Mesenchymal stem cell (in vitro differentiated cells and primary cell): Measurements from ENCODE around the gene GNB3.
"Not testable (repeated sequence)": the region's sequence is repeated elsewhere in the genome, so short reads cannot be mapped to it uniquely, and the experiment has no call there.

Source experiments
- DNase-seq: peaks from one replicate; pipeline ENCODE4 v3.0.0-alpha.2; 2013
- H2AFZ ChIP-seq: one replicate; pipeline ENCODE4 v1.6.1; 2013; ENCODE audit warnings: low read depth, mild to moderate bottlenecking, control low read depth, inconsistent platforms, low read length, moderate library complexity
- H2AK5ac ChIP-seq: 2 replicates; pipeline ENCODE4 v1.6.1; 2013; ENCODE audit warnings: low read length, moderate library complexity, mild to moderate bottlenecking, inconsistent platforms; ENCODE audit not compliant: severe bottlenecking
- H2BK120ac ChIP-seq: one replicate; pipeline ENCODE4 v1.6.1; 2013; ENCODE audit warnings: low read depth, mild to moderate bottlenecking, inconsistent platforms, low read length, moderate library complexity
- H2BK12ac ChIP-seq, 2 experiments: one replicate each; pipeline ENCODE4 v1.6.1; 2013; ENCODE audit warnings: inconsistent platforms in 2 of 2, low read length in 2 of 2, mild to moderate bottlenecking in 2 of 2, moderate library complexity in 2 of 2, control low read depth in 1 of 2
- H2BK15ac ChIP-seq: one replicate; pipeline ENCODE4 v1.6.1; 2013; ENCODE audit warnings: mild to moderate bottlenecking, low read depth, inconsistent platforms; ENCODE audit not compliant: poor library complexity, severe bottlenecking
- H2BK5ac ChIP-seq: 2 replicates; pipeline ENCODE4 v1.6.1; 2013; ENCODE audit warnings: low read depth, mild to moderate bottlenecking, low read length, control low read depth, inconsistent platforms; ENCODE audit not compliant: poor library complexity, severe bottlenecking
- H3K14ac ChIP-seq, 2 experiments: one replicate each; pipeline ENCODE4 v1.6.1; 2013; ENCODE audit warnings: inconsistent platforms in 2 of 2, low read length in 2 of 2, control low read depth in 1 of 2, mild to moderate bottlenecking in 1 of 2, moderate library complexity in 1 of 2
- H3K18ac ChIP-seq, 2 experiments: one replicate each; pipeline ENCODE4 v1.6.1; 2013; ENCODE audit warnings: inconsistent platforms in 2 of 2, low read length in 2 of 2, control low read depth in 1 of 2, low read depth in 1 of 2, mild to moderate bottlenecking in 1 of 2
- H3K23ac ChIP-seq, 2 experiments: one replicate each; pipeline ENCODE4 v1.6.1; 2013; ENCODE audit warnings: inconsistent platforms in 2 of 2, low read length in 2 of 2, mild to moderate bottlenecking in 2 of 2, moderate library complexity in 2 of 2, control low read depth in 1 of 2
- H3K27ac ChIP-seq: 2 replicates; pipeline ENCODE4 v1.5.1; 2013; ENCODE audit warnings: mild to moderate bottlenecking, moderate library complexity, low read length, control low read depth, inconsistent platforms; ENCODE audit not compliant: poor library complexity, severe bottlenecking
- H3K27me3 ChIP-seq, 2 experiments: 2 replicates each; pipeline versions ENCODE4 v1.6.1 to v1.7.0; 2013; ENCODE audit warnings: low read length in 2 of 2, mild to moderate bottlenecking in 2 of 2, moderate library complexity in 2 of 2, control low read depth in 1 of 2, inconsistent platforms in 1 of 2; ENCODE audit not compliant: control insufficient read depth in 1 of 2, insufficient read depth in 1 of 2
- H3K36me3 ChIP-seq, 2 experiments: 2 replicates each; pipeline versions ENCODE4 v1.6.1 to v1.7.0; 2013; ENCODE audit warnings: low read length in 2 of 2, control low read depth in 1 of 2, inconsistent platforms in 1 of 2, low read depth in 1 of 2, mild to moderate bottlenecking in 1 of 2; ENCODE audit not compliant: insufficient read depth in 2 of 2, control insufficient read depth in 1 of 2
- H3K4ac ChIP-seq, 2 experiments: one replicate each; pipeline ENCODE4 v1.6.1; 2013; ENCODE audit warnings: inconsistent platforms in 2 of 2, low read length in 2 of 2, mild to moderate bottlenecking in 2 of 2, moderate library complexity in 2 of 2, control low read depth in 1 of 2, low read depth in 1 of 2
- H3K4me1 ChIP-seq: 2 replicates; pipeline ENCODE4 v1.6.1; 2013; ENCODE audit warnings: low read depth, low read length, control low read depth; ENCODE audit not compliant: control insufficient read depth, insufficient read depth
- H3K4me2 ChIP-seq: 2 replicates; pipeline ENCODE4 v1.6.1; 2013; ENCODE audit warnings: low read length, mild to moderate bottlenecking, inconsistent platforms; ENCODE audit not compliant: poor library complexity, severe bottlenecking
- H3K4me3 ChIP-seq, 2 experiments: 2 replicates each; pipeline versions ENCODE4 v1.5.1 to v1.7.0; 2013; ENCODE audit warnings: low read length in 2 of 2, mild to moderate bottlenecking in 2 of 2, control low read depth in 1 of 2, low read depth in 1 of 2; ENCODE audit not compliant: insufficient read depth in 1 of 2
- H3K79me1 ChIP-seq: replicated peaks from 2 replicates; pipeline ENCODE4 v1.6.1; 2013; ENCODE audit warnings: mild to moderate bottlenecking, control low read depth, low read length, inconsistent platforms; ENCODE audit not compliant: poor library complexity, severe bottlenecking
- H3K9ac ChIP-seq: 2 replicates; pipeline ENCODE4 v1.7.0; 2013; ENCODE audit warnings: mild to moderate bottlenecking, low read length, moderate library complexity
- H3K9me3 ChIP-seq: 2 replicates; pipeline ENCODE4 v1.7.0; 2013; ENCODE audit warnings: mild to moderate bottlenecking, low read length; ENCODE audit not compliant: control insufficient read depth
- H4K8ac ChIP-seq: one replicate; pipeline ENCODE4 v1.6.1; 2013; ENCODE audit warnings: inconsistent platforms, mild to moderate bottlenecking, low read length, moderate library complexity
- H4K91ac ChIP-seq: one replicate; pipeline ENCODE4 v1.6.1; 2013; ENCODE audit warnings: mild to moderate bottlenecking, low read length, inconsistent platforms
- WGBS: methylation state at CpG from one replicate; pipeline ENCODE4 v1.1.7; 2013; ENCODE audit warnings: mixed read lengths; 5-methylcytosine and 5-hydroxymethylcytosine counted together

GNB3 gene

GRCh38 chr12:6863033-6863432 lies 22.3 kb downstream of the GNB3 start:
- Histone ChIP-seq H3K9ac (no peak overlapping the region), H4K8ac (no peak overlapping the region), H3K79me1 (peaks cover 20% of the 10 kb centered on the region), H3K36me3 (peaks cover 80 to 83% of the 10 kb centered on the region in 2 experiments), H2BK120ac (no peak overlapping the region), H2BK12ac (no peak overlapping the region), H2AK5ac (no peak overlapping the region), H3K4ac (no peak overlapping the region), H3K4me2 (no peak overlapping the region), H3K27me3 (no peaks in the 10 kb centered on the region), H3K4me3 (no peak overlapping the region), H3K14ac (no peak overlapping the region), H3K23ac (no peak overlapping the region), H3K27ac (no peak overlapping the region), H3K9me3 (no peaks in the 10 kb centered on the region), H2BK15ac (no peak overlapping the region), H3K4me1 (peaks cover 7% of the 10 kb centered on the region), H2BK5ac (no peak overlapping the region), H3K18ac (no peak overlapping the region), H4K91ac (no peak overlapping the region), H2AFZ (no peak overlapping the region)
- 96% methylated on average over 11 of the region's 11 CpGs for WGBS
- DNase-seq: no peak

GRCh38 chr12:6863586-6864321 lies 23.0 kb downstream of the GNB3 start:
- H3K18ac ChIP-seq: no peak overlapping the region
- no peak overlapping the region for H2BK5ac ChIP-seq
- no peak overlapping the region for H3K4me3 ChIP-seq
- no peak overlapping the region for H3K23ac ChIP-seq
- WGBS: 97% methylated on average over 16 of the region's 16 CpGs
- no peak overlapping the region for H3K4ac ChIP-seq
- H4K8ac ChIP-seq: no peak overlapping the region
- no peak overlapping the region for H2AFZ ChIP-seq
- H4K91ac ChIP-seq: no peak overlapping the region
- no peak overlapping the region for H3K4me2 ChIP-seq
- no peak overlapping the region for H3K14ac ChIP-seq
- H3K4me1 ChIP-seq: peaks cover 10% of the 10 kb centered on the region
- H2BK15ac ChIP-seq: no peak overlapping the region
- H3K79me1 ChIP-seq: peaks cover 20% of the 10 kb centered on the region
- no peaks in the 10 kb centered on the region for H3K9me3 ChIP-seq
- H2BK120ac ChIP-seq: no peak overlapping the region
- DNase-seq: no peak
- H2BK12ac ChIP-seq: no peak overlapping the region
- H3K9ac ChIP-seq: no peak overlapping the region
- no peak overlapping the region for H2AK5ac ChIP-seq
- H3K27me3 ChIP-seq: no peaks in the 10 kb centered on the region
- H3K36me3 ChIP-seq: peaks cover 74 to 76% of the 10 kb centered on the region in 2 experiments
- H3K27ac ChIP-seq: no peak overlapping the region

- H2AK5ac ChIP-seq, H4K91ac ChIP-seq, H2BK15ac ChIP-seq, H3K23ac ChIP-seq, DNase-seq, H3K9me3 ChIP-seq, H3K14ac ChIP-seq, H2AFZ ChIP-seq, H3K18ac ChIP-seq, H2BK5ac ChIP-seq, H4K8ac ChIP-seq, H3K4me2 ChIP-seq, H3K27ac ChIP-seq, H3K4me3 ChIP-seq, H2BK12ac ChIP-seq, H3K9ac ChIP-seq, H3K27me3 ChIP-seq, H3K4ac ChIP-seq, H2BK120ac ChIP-seq: not testable (repeated sequence)
- Histone ChIP-seq H3K36me3 (peaks cover 74 to 75% of the 10 kb centered on the region in 2 experiments), H3K4me1 (peaks cover 16% of the 10 kb centered on the region), H3K79me1 (peaks cover 10% of the 10 kb centered on the region)
- 77% methylated on average over 2 of the region's 5 CpGs for WGBS
These were observed 24.6 kb downstream of the GNB3 start for GRCh38 chr12:6865307-6865706.

GRCh38 chr12:6866163-6866919 lies 25.6 kb downstream of the GNB3 start:
- Histone ChIP-seq H3K27ac (no peak overlapping the region), H3K18ac (peak overlapping the region in 1 of 2 experiments; percentile 88), H3K27me3 (no peaks in the 10 kb centered on the region), H4K91ac (no peak overlapping the region), H3K4me3 (peak overlapping the region in 1 of 2 experiments; percentile 83), H3K4ac (peak overlapping the region in 1 of 2 experiments; percentile 55), H2BK12ac (peak overlapping the region in 1 of 2 experiments; percentile 57), H3K36me3 (peaks cover 73 to 75% of the 10 kb centered on the region in 2 experiments), H2BK120ac (no peak overlapping the region), H3K9me3 (no peaks in the 10 kb centered on the region), H4K8ac (no peak overlapping the region), H3K23ac (peak overlapping the region in 1 of 2 experiments; percentile 96), H2AFZ (peak overlapping the region; percentile 78), H2AK5ac (peak overlapping the region; percentile 10), H3K4me2 (peak overlapping the region; percentile 87), H3K9ac (peak overlapping the region; percentile 91), H2BK15ac (no peak overlapping the region), H3K14ac (peak overlapping the region in 1 of 2 experiments; percentile 91), H3K4me1 (peaks cover 22% of the 10 kb centered on the region), H2BK5ac (no peak overlapping the region), H3K79me1 (peaks cover 10% of the 10 kb centered on the region)
- DNase-seq: no peak
- WGBS: 82% methylated on average over 15 of the region's 19 CpGs
